Measurements from ENCODE around the gene KLHDC7A.
"Not testable (repeated sequence)": the region's sequence is repeated elsewhere in the genome, so short reads cannot be mapped to it uniquely, and the experiment has no call there.

Gene KLHDC7A

GRCh38 chr1:18461656-18462055 lies 19.1 kb upstream of the KLHDC7A start:
- no peaks in the 10 kb centered on the region for H3K9me3 ChIP-seq (ENCODE audit: control insufficient read depth, low read depth, low read length)
- no peak overlapping the region for H3K4me3 ChIP-seq (ENCODE audit: low read length)
- H3K27me3 ChIP-seq (ENCODE audit: control insufficient read depth, insufficient read depth, low read length): no peaks in the 10 kb centered on the region
- H3K4me1 ChIP-seq (ENCODE audit: control insufficient read depth, low read depth, low read length): no peaks in the 10 kb centered on the region
- no peaks in the 10 kb centered on the region for H3K36me3 ChIP-seq (ENCODE audit: control insufficient read depth, low read depth, low read length)
- H3K27ac ChIP-seq (ENCODE audit: low read length): no peak overlapping the region
- H3K9ac ChIP-seq (ENCODE audit: low read length): no peak overlapping the region

GRCh38 chr1:18462517-18462916 lies 18.2 kb upstream of the KLHDC7A start:
- not testable (repeated sequence) for H3K4me3 ChIP-seq (ENCODE audit: low read length); H3K27me3 ChIP-seq (ENCODE audit: control insufficient read depth, insufficient read depth, low read length); H3K27ac ChIP-seq (ENCODE audit: low read length); H3K36me3 ChIP-seq (ENCODE audit: control insufficient read depth, low read depth, low read length); H3K9ac ChIP-seq (ENCODE audit: low read length); H3K9me3 ChIP-seq (ENCODE audit: control insufficient read depth, low read depth, low read length); H3K4me1 ChIP-seq (ENCODE audit: control insufficient read depth, low read depth, low read length)

DNA sequence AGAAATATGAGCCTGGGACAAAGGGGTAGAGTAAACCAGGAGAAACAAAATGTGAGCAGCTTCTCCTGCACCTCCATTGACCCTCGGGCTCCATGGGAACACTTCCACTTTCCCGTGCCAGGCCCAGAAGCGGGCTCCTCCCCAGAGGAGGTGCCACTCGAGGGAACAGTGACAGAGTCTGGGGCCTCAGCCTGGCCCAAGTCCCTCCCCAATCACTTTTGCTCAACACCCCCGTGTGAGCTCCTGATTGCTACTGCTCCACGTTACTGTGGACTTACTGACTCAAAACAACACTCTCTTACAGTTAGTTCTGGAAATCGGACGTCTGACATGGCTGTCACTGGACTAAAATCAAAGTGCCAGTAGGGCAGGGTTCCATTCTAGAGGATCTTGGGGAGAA lies 17.7 kb upstream of the KLHDC7A start:
- H3K27ac ChIP-seq (ENCODE audit: low read length): no peak overlapping the region
- H3K4me3 ChIP-seq (ENCODE audit: low read length): no peak overlapping the region

GRCh38 chr1:18463984-18464664 lies 16.6 kb upstream of the KLHDC7A start:
- H3K9me3 ChIP-seq (ENCODE audit: control insufficient read depth, low read depth, low read length): no peaks in the 10 kb centered on the region
- H3K9ac ChIP-seq (ENCODE audit: low read length): no peak overlapping the region
- no peaks in the 10 kb centered on the region for H3K4me1 ChIP-seq (ENCODE audit: control insufficient read depth, low read depth, low read length)
- H3K36me3 ChIP-seq (ENCODE audit: control insufficient read depth, low read depth, low read length): no peaks in the 10 kb centered on the region
- no peak overlapping the region for H3K4me3 ChIP-seq (ENCODE audit: low read length)
- H3K27ac ChIP-seq (ENCODE audit: low read length): no peak overlapping the region
- no peaks in the 10 kb centered on the region for H3K27me3 ChIP-seq (ENCODE audit: control insufficient read depth, insufficient read depth, low read length)

More for the DNA sequence above, 17.7 kb upstream of the KLHDC7A start:
- Histone ChIP-seq H3K9me3 (ENCODE audit: control insufficient read depth, low read depth, low read length) (no peaks in the 10 kb centered on the region), H3K4me1 (ENCODE audit: control insufficient read depth, low read depth, low read length) (no peaks in the 10 kb centered on the region), H3K36me3 (ENCODE audit: control insufficient read depth, low read depth, low read length) (no peaks in the 10 kb centered on the region), H3K27me3 (ENCODE audit: control insufficient read depth, insufficient read depth, low read length) (no peaks in the 10 kb centered on the region), H3K9ac (ENCODE audit: low read length) (no peak overlapping the region)

GRCh38 chr1:18464665-18465050 lies 16.1 kb upstream of the KLHDC7A start:
- no peaks in the 10 kb centered on the region for H3K4me1 ChIP-seq (ENCODE audit: control insufficient read depth, low read depth, low read length)
- no peaks in the 10 kb centered on the region for H3K36me3 ChIP-seq (ENCODE audit: control insufficient read depth, low read depth, low read length)
- no peaks in the 10 kb centered on the region for H3K27me3 ChIP-seq (ENCODE audit: control insufficient read depth, insufficient read depth, low read length)
- no peak overlapping the region for H3K4me3 ChIP-seq (ENCODE audit: low read length)
- no peak overlapping the region for H3K9ac ChIP-seq (ENCODE audit: low read length)
- H3K27ac ChIP-seq (ENCODE audit: low read length): no peak overlapping the region
- no peaks in the 10 kb centered on the region for H3K9me3 ChIP-seq (ENCODE audit: control insufficient read depth, low read depth, low read length)

GRCh38 chr1:18466676-18467075 lies 14.1 kb upstream of the KLHDC7A start:
- H3K9me3 ChIP-seq (ENCODE audit: control insufficient read depth, low read depth, low read length): no peaks in the 10 kb centered on the region
- H3K36me3 ChIP-seq (ENCODE audit: control insufficient read depth, low read depth, low read length): no peaks in the 10 kb centered on the region
- no peaks in the 10 kb centered on the region for H3K4me1 ChIP-seq (ENCODE audit: control insufficient read depth, low read depth, low read length)
- H3K27ac ChIP-seq (ENCODE audit: low read length): no peak overlapping the region
- no peak overlapping the region for H3K9ac ChIP-seq (ENCODE audit: low read length)
- no peaks in the 10 kb centered on the region for H3K27me3 ChIP-seq (ENCODE audit: control insufficient read depth, insufficient read depth, low read length)
- no peak overlapping the region for H3K4me3 ChIP-seq (ENCODE audit: low read length)

- Histone ChIP-seq H3K27me3 (ENCODE audit: control insufficient read depth, insufficient read depth, low read length) (no peaks in the 10 kb centered on the region), H3K4me3 (ENCODE audit: low read length) (no peak overlapping the region), H3K4me1 (ENCODE audit: control insufficient read depth, low read depth, low read length) (no peaks in the 10 kb centered on the region), H3K9me3 (ENCODE audit: control insufficient read depth, low read depth, low read length) (no peaks in the 10 kb centered on the region), H3K9ac (ENCODE audit: low read length) (no peak overlapping the region), H3K27ac (ENCODE audit: low read length) (no peak overlapping the region), H3K36me3 (ENCODE audit: control insufficient read depth, low read depth, low read length) (no peaks in the 10 kb centered on the region)
Observed at GRCh38 chr1:18468570-18468969, 12.2 kb upstream of the KLHDC7A start.

DNA sequence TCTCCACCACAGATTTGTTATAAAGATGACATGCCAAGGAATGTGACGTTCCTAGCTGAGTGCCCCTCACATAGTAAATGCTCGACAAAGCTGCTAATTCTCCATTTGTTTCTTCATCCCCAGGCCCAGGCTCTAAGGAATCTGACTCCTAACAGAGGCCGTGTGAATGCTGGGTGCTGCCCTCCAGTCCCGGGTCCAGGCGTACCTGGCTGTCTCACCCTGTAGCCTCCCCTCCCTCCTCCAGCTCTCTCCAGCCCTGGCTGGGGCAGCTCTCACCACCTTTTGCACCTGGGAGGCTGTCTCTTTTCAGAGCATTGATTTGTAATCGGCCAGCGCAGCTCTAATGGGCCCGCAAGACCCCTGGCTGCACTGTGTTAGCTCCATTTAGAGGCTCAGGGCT lies 11.2 kb upstream of the KLHDC7A start:
- Histone ChIP-seq H3K9me3 (ENCODE audit: control insufficient read depth, low read depth, low read length) (no peaks in the 10 kb centered on the region), H3K4me1 (ENCODE audit: control insufficient read depth, low read depth, low read length) (no peaks in the 10 kb centered on the region), H3K4me3 (ENCODE audit: low read length) (no peak overlapping the region)

DNA sequence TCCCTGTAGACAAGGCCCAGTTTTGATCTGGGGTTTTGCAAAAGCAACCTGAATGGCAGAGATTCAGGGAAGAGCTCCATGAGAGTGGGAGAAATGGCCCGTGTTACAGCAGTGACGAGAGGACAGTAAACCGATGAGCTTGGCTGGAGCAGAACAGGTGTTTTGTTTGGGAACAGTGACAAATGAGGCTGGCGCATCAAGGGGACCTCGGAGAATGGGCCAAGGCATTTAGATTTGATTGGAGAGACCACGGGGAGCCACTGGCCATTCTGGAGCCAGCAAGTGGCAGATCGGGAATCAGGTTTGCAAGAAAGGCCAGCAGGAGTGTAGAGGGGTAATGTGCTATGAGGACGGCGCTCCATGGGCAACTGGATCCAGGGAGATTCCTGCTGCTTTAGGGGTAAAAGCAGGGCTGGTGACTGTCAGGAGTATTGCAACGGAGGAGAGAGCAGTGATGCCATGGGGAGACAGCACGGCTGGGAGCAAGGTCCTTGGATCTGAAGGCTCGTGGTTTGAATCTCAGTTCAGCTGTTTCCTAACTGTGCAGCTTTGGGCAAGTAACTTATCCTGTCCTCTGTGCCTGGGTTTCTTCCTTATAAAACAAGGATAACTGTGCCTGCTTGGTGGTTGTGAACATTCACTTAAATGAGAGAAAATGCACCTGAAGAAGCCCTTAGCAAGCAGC lies 9.9 kb upstream of the KLHDC7A start:
- Histone ChIP-seq H3K36me3 (ENCODE audit: control insufficient read depth, low read depth, low read length) (no peaks in the 10 kb centered on the region), H3K9me3 (ENCODE audit: control insufficient read depth, low read depth, low read length) (no peaks in the 10 kb centered on the region), H3K9ac (ENCODE audit: low read length) (no peak overlapping the region), H3K4me3 (ENCODE audit: low read length) (no peak overlapping the region), H3K27ac (ENCODE audit: low read length) (no peak overlapping the region), H3K4me1 (ENCODE audit: control insufficient read depth, low read depth, low read length) (peaks cover under 1% of the 10 kb centered on the region), H3K27me3 (ENCODE audit: control insufficient read depth, insufficient read depth, low read length) (no peaks in the 10 kb centered on the region)

More for the DNA sequence above, 11.2 kb upstream of the KLHDC7A start:
- Histone ChIP-seq H3K36me3 (ENCODE audit: control insufficient read depth, low read depth, low read length) (no peaks in the 10 kb centered on the region), H3K9ac (ENCODE audit: low read length) (no peak overlapping the region), H3K27ac (ENCODE audit: low read length) (no peak overlapping the region), H3K27me3 (ENCODE audit: control insufficient read depth, insufficient read depth, low read length) (no peaks in the 10 kb centered on the region)

- Histone ChIP-seq H3K36me3 (ENCODE audit: control insufficient read depth, low read depth, low read length) (no peaks in the 10 kb centered on the region), H3K9ac (ENCODE audit: low read length) (no peak overlapping the region), H3K4me3 (ENCODE audit: low read length) (no peak overlapping the region), H3K4me1 (ENCODE audit: control insufficient read depth, low read depth, low read length) (peaks cover 5% of the 10 kb centered on the region), H3K27me3 (ENCODE audit: control insufficient read depth, insufficient read depth, low read length) (no peaks in the 10 kb centered on the region), H3K27ac (ENCODE audit: low read length) (no peak overlapping the region), H3K9me3 (ENCODE audit: control insufficient read depth, low read depth, low read length) (no peaks in the 10 kb centered on the region)
Observed at GRCh38 chr1:18473195-18473815, 7.4 kb upstream of the KLHDC7A start.

- Histone ChIP-seq H3K4me1 (ENCODE audit: control insufficient read depth, low read depth, low read length) (peaks cover 12% of the 10 kb centered on the region), H3K9me3 (ENCODE audit: control insufficient read depth, low read depth, low read length) (no peaks in the 10 kb centered on the region), H3K4me3 (ENCODE audit: low read length) (no peak overlapping the region), H3K27me3 (ENCODE audit: control insufficient read depth, insufficient read depth, low read length) (no peaks in the 10 kb centered on the region), H3K27ac (ENCODE audit: low read length) (no peak overlapping the region), H3K9ac (ENCODE audit: low read length) (no peak overlapping the region), H3K36me3 (ENCODE audit: control insufficient read depth, low read depth, low read length) (no peaks in the 10 kb centered on the region)
Observed at GRCh38 chr1:18474559-18475175, 6.1 kb upstream of the KLHDC7A start.
